Fibroblast of villous mesenchyme (primary cell): ENCODE data around the gene KRTAP13-1. TPM values are rescaled to one million over a fixed set of nuclear protein-coding genes. Genes with fewer than 3 reads are reported as not detected.

Source experiments
- DNase-seq: peaks from one replicate; pipeline ENCODE4 v3.0.0-alpha.2; 2010; ENCODE audit warnings: low read depth
- H3K4me3 ChIP-seq: 2 replicates; pipeline ENCODE4 v1.5.1; 2011; ENCODE audit warnings: low read depth, mild to moderate bottlenecking, low read length
- total RNA-seq: library from RNA; depleted of rRNA; stranded (reverse); fragments of >200 nt; gene quantifications from 2 replicates; pipeline ENCODE4 v1.2.3, GENCODE V29; 2012
- TF ChIP-seq, protein P1 (sequence below): IDR thresholded peaks from 2 replicates; pipeline ENCODE4 v1.5.1; 2012; ENCODE audit warnings: low read depth, mild to moderate bottlenecking, low read length; ENCODE audit not compliant: insufficient read depth

Gene KRTAP13-1
- total RNA-seq, 1 donor: not detected

DNA sequence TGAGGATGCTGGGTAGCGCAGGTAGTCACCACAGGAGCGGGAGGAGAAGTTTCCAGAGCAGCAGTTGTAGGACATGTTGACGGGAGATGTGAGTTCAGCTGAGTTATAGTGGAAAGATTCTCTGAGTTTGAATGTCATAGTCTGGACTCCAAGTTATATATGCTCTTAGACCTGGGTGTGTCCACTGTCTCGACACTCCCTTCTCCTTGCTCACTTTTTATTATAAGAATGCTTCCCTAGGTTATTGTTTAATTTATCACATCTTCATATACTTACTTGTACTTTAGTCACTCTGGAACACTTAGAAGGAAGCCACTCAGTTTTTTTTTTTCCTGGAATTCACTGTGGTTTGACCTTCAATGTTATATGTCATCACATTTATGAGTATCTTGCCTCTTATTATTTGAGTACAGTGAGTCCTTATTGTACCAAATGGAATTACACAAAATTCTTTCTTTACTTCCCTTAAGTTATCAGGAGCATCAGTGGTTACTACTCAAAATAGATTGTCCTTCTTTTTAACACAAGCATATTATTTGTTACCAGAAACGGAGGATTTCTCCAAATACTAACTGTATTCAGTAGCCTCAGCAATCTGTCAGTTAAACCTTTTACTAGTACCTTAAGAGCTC lies 23.6 kb upstream of the KRTAP13-1 start, which contains the start of gene KRTAP13-2:
Gene KRTAP13-2 (minus strand): TSS at position 133 of the 632 bp plus-strand sequence. CDS start 58 bp downstream, at position 75.
- H3K4me3 ChIP-seq: no peak within 1 kb of the TSS
- TF ChIP-seq, protein P1, sequence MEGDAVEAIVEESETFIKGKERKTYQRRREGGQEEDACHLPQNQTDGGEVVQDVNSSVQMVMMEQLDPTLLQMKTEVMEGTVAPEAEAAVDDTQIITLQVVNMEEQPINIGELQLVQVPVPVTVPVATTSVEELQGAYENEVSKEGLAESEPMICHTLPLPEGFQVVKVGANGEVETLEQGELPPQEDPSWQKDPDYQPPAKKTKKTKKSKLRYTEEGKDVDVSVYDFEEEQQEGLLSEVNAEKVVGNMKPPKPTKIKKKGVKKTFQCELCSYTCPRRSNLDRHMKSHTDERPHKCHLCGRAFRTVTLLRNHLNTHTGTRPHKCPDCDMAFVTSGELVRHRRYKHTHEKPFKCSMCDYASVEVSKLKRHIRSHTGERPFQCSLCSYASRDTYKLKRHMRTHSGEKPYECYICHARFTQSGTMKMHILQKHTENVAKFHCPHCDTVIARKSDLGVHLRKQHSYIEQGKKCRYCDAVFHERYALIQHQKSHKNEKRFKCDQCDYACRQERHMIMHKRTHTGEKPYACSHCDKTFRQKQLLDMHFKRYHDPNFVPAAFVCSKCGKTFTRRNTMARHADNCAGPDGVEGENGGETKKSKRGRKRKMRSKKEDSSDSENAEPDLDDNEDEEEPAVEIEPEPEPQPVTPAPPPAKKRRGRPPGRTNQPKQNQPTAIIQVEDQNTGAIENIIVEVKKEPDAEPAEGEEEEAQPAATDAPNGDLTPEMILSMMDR: no peak
- DNase-seq: no peak

DNA sequence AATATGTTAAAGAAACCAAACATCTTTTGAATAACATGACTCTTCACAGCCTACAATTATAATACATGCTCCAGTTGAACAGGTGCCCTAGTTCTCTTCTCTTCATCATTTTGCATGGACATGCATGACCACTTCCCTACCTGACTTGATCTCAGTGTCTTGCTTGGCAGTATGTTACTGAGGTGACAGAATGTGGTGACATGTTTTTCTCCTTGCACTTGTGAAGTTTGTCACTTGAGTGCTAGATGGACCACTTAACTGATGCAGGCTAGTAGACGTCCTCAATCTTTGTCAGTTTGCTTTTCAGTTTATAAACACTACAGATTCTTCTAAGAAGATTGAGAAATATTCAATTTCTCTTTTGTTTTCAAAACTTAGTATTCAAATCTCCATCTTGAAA lies 13.6 kb upstream of the KRTAP13-1 start:
- TF ChIP-seq, protein P1: no peak
- no peak for DNase-seq
- H3K4me3 ChIP-seq: no peak overlapping the region

DNA sequence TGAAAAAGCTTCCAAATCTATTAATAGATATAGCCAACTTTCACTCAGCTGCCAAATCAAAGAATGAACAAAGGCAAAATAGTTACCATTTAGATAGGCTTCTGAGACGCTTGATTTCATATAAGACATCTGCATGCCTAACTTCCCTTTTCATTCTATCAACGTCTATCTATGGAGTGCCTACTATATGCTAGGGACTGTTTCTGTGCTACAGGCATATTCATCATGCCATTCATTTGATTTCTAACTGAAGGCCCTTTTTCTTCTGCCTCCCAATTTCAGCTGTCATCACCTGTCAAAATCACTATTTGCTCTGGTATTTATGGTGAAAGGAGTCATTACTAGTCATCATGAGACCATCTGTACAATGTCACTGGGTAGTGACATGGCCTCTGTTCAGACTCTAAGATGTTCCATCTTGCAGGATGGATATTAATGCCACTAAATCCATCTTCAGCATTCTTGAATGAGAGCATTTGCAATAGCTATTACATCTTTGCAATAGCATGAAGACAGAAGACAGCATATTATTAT lies 4.3 kb upstream of the KRTAP13-1 start:
- no peak for DNase-seq
- TF ChIP-seq, protein P1: no peak

DNA sequence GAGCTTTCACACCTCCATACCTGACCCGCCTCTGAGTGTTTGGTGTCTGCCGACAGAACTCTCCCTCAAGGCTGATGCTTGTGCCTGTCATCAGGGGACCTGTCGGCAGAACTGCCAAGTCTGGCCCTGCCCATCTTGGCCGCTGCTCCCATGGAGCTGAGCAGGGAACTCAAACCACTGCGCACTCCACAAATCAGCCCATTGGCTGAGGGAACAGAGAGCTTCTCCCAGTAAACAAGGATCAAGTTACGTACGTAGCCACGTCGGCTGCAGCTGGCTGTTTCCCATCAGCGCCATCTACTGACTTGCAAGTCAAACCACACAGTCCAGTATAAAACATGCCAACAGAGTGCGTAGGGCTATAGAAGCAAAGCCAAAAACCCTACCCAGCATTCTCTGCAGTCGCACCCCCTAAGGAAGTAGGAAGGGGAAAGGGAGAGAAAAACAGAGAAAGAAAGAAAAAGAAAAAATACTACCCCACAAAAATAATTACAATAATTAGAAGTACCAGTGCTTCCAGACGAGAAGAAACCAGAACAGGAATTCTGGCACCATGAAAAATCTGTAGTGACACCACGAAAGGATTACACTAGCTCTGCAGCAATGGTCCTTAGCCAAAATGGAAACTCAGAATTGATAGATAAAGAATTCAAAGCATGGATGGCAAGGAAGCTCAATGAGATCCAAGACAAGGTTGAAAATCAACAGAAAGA lies 13.1 kb downstream of the KRTAP13-1 start:
- TF ChIP-seq, protein P1: no peak
- peak; percentile 6 for DNase-seq
- H3K4me3 ChIP-seq: no peak overlapping the region

More for the DNA sequence above, 4.3 kb upstream of the KRTAP13-1 start:
- H3K4me3 ChIP-seq: no peak overlapping the region

DNA sequence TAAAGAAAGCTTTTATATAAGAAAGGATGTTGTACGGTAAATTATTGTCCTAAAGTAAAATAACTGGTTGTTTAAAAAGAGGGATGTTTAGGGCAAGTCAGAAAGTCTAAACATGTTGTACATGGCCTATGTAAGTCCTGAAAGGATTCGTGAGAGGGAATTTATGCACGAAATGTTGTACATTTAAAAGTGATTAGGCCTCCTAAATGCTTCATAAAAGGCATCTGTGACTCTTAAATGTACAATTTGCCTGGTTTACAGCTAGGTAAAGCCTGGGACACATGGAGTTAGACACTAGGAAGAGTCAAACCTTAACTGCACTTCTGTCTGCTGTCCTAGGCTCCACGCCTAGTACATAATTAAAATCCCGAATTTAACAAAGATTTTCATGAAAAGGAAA lies 20.2 kb downstream of the KRTAP13-1 start:
- TF ChIP-seq, protein P1: no peak
- H3K4me3 ChIP-seq: no peak overlapping the region
- DNase-seq: no peak

DNA sequence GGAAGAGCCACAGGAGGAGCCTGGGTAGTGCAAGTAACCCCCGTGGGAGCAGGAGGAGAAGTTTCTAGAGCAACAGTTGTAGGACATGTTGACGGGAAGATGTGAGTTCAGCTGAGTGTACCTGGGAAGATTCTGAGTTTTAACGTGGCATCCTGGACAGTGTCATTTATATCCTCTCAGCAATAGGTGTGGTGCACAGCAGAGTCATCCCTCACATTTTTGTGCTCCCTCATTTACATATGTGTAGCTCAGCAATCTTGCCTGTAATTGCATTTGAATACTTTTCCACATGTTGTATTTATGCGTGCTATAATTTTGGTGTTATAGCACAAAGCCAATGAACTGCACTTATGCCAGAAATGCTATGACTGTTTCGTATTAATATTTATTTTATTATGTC lies 30.0 kb downstream of the KRTAP13-1 start, which contains the start of gene KRTAP13-3:
Gene KRTAP13-3 (minus strand): TSS at position 101 of the 400 bp plus-strand sequence. CDS start 14 bp downstream, at position 87.
- TF ChIP-seq, protein P1: no peak
- no peak for DNase-seq
- H3K4me3 ChIP-seq: no peak within 1 kb of the TSS
